ENCODE measurements around the gene MACO1.
"Not testable (repeated sequence)": the region's sequence is repeated elsewhere in the genome, so short reads cannot be mapped to it uniquely, and the experiment has no call there.

DNA sequence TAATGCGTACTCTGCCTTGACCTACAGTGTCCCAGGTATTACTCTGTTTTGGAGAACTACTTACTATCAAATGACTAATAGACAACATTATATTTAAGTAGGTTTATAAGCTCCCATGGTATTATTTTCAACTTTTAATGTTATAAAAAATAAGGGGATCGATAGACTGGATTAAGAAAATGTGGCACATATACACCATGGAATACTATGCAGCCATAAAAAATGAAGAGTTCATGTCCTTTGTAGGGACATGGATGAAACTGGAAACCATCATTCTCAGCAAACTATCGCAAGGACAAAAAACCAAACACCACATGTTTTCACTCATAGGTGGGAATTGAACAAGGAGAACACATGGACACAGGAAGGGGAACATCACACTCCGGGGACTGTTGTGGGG is 30.1 kb downstream of the MACO1 start:
- TF ChIP-seq, protein P1, sequence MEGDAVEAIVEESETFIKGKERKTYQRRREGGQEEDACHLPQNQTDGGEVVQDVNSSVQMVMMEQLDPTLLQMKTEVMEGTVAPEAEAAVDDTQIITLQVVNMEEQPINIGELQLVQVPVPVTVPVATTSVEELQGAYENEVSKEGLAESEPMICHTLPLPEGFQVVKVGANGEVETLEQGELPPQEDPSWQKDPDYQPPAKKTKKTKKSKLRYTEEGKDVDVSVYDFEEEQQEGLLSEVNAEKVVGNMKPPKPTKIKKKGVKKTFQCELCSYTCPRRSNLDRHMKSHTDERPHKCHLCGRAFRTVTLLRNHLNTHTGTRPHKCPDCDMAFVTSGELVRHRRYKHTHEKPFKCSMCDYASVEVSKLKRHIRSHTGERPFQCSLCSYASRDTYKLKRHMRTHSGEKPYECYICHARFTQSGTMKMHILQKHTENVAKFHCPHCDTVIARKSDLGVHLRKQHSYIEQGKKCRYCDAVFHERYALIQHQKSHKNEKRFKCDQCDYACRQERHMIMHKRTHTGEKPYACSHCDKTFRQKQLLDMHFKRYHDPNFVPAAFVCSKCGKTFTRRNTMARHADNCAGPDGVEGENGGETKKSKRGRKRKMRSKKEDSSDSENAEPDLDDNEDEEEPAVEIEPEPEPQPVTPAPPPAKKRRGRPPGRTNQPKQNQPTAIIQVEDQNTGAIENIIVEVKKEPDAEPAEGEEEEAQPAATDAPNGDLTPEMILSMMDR (conservative IDR thresholded peaks at IDR 0.05): not testable (repeated sequence)
- TF ChIP-seq ZFX (IDR thresholded peaks at IDR 0.05): not testable (repeated sequence)
